PFSK-1 (cell line): Measurements from ENCODE around the gene CCR5AS.

Source experiments
- FOXP2 ChIP-seq: optimal IDR thresholded peaks from 2 replicates; pipeline ENCODE3; 2011; ENCODE audit warnings: borderline replicate concordance, control low read depth, inconsistent platforms; ENCODE audit not compliant: insufficient read depth; ENCODE audit errors: extremely low read length, extremely low read depth
- POLR2AphosphoS5 ChIP-seq: IDR thresholded peaks from 2 replicates; pipeline ENCODE4 v1.6.1; 2012; ENCODE audit warnings: low read depth, mild to moderate bottlenecking, control low read depth, low read length, moderate library complexity
- REST ChIP-seq, 2 experiments: IDR thresholded peaks; 2 replicates each; pipeline versions ENCODE4 v1.6.1 to v1.8.0; 2011 to 2012; ENCODE audit warnings: low read depth in 2 of 2, low read length in 2 of 2, control low read depth in 1 of 2, inconsistent platforms in 1 of 2, mild to moderate bottlenecking in 1 of 2, moderate library complexity in 1 of 2; ENCODE audit not compliant: insufficient read depth in 1 of 2
- SIN3A ChIP-seq: IDR thresholded peaks from 2 replicates; pipeline ENCODE4 v1.6.1; 2012; ENCODE audit warnings: mild to moderate bottlenecking, low read length, moderate library complexity, borderline replicate concordance; ENCODE audit not compliant: insufficient read depth
- TAF1 ChIP-seq: IDR thresholded peaks from 2 replicates; pipeline ENCODE4 v1.6.1; 2012; ENCODE audit warnings: low read length, control low read depth, borderline replicate concordance; ENCODE audit not compliant: insufficient read depth

Gene CCR5AS

GRCh38 chr3:46325645-46326300 lies 81.1 kb downstream of the CCR5AS start:
- TF ChIP-seq SIN3A (no peak), FOXP2 (no peak), REST (IDR thresholded peaks at IDR 0.05; ENCODE audit: insufficient read depth in 1 of 2, low read depth in 2 of 2, low read length in 2 of 2) (no peak), POLR2AphosphoS5 (no peak), TAF1 (no peak)

- TF ChIP-seq FOXP2 (no peak), POLR2AphosphoS5 (no peak)
Observed at GRCh38 chr3:46324036-46324435, 82.8 kb downstream of the CCR5AS start.

- TF ChIP-seq SIN3A (no peak), FOXP2 (no peak), POLR2AphosphoS5 (no peak), TAF1 (no peak), REST (IDR thresholded peaks at IDR 0.05; ENCODE audit: insufficient read depth in 1 of 2, low read depth in 2 of 2, low read length in 2 of 2) (no peak)
Observed at GRCh38 chr3:46321461-46322104, 85.3 kb downstream of the CCR5AS start.

- no peak for TF ChIP-seq FOXP2
- no peak for TF ChIP-seq REST (IDR thresholded peaks at IDR 0.05; ENCODE audit: insufficient read depth in 1 of 2, low read depth in 2 of 2, low read length in 2 of 2)
- TF ChIP-seq POLR2AphosphoS5 = no peak
- no peak for TF ChIP-seq TAF1
- no peak for TF ChIP-seq SIN3A
Observed at GRCh38 chr3:46318207-46318927, 88.5 kb downstream of the CCR5AS start.

GRCh38 chr3:46316206-46316605 lies 90.7 kb downstream of the CCR5AS start:
- no peak for TF ChIP-seq TAF1
- no peak for TF ChIP-seq FOXP2
- no peak for TF ChIP-seq POLR2AphosphoS5
- no peak for TF ChIP-seq SIN3A
- no peak for TF ChIP-seq REST (IDR thresholded peaks at IDR 0.05; ENCODE audit: insufficient read depth in 1 of 2, low read depth in 2 of 2, low read length in 2 of 2)
